Adrenal gland (tissue), 12 donors: ENCODE data around the gene ITPR1. TPM values are rescaled to one million over a fixed set of nuclear protein-coding genes. Genes with fewer than 3 reads are reported as not detected.

ENCODE experiments used
- DNase-seq, 7 donors: peaks; one replicate each; pipeline ENCODE4 v3.0.0-alpha.2; 2019 to 2020
- H3K27ac ChIP-seq, 5 donors: fragments of 200-600 bp; sonication (generic) in 4 of 5; 1 replicate in 3 of 5; 2 replicates in 2 of 5; pipeline versions ENCODE4 v1.5.1 to v1.8.0; 2016 to 2020; ENCODE audit warnings: mild to moderate bottlenecking in 1 of 5
- H3K27me3 ChIP-seq: fragments of 200-600 bp; 2 replicates; pipeline ENCODE4 v1.8.0; 2021
- H3K36me3 ChIP-seq, 2 donors: fragments of 200-600 bp; replicated peaks in 1 of 2; 1 replicate in 1 of 2; 2 replicates in 1 of 2; pipeline versions ENCODE4 v1.5.1 to v1.8.0; 2018 to 2022
- H3K4me1 ChIP-seq, 2 donors: fragments of 200-600 bp; replicated peaks in 1 of 2; 1 replicate in 1 of 2; 2 replicates in 1 of 2; pipeline versions ENCODE4 v1.5.1 to v1.8.0; 2018 to 2021
- H3K4me3 ChIP-seq, 4 donors: fragments of 200-600 bp; sonication (generic) in 3 of 4; one replicate each; pipeline ENCODE4 v1.5.1; 2016 to 2018
- H3K9me3 ChIP-seq, 3 donors: fragments of 200-600 bp; sonication (generic) in 1 of 3; replicated peaks in 1 of 3; 1 replicate in 2 of 3; 2 replicates in 1 of 3; pipeline versions ENCODE4 v1.5.1 to v1.8.0; 2016 to 2021
- CTCF ChIP-seq, 6 experiments: fragments of 450-650 bp in 4 of 6; fragments of 200-600 bp in 2 of 6; sonication (generic) in 1 of 6; IDR thresholded peaks; 1 replicate in 5 of 6; 2 replicates in 1 of 6; pipeline versions ENCODE4 v1.5.1 to v1.8.0; 2016 to 2021; ENCODE audit warnings: antibody characterized with exemption in 6 of 6, mild to moderate bottlenecking in 2 of 6, moderate library complexity in 1 of 6
- POLR2A ChIP-seq, 2 donors: fragments of 450-650 bp; IDR thresholded peaks; one replicate each; pipeline ENCODE4 v1.6.1; 2017; ENCODE audit warnings: antibody characterized with exemption in 2 of 2, mild to moderate bottlenecking in 2 of 2, moderate library complexity in 1 of 2
- WGBS, 4 donors: extraction: QIAGEN DNeasy Blood & Tissue Kit in 2 of 4; methylation state at CpG; one replicate each; pipeline versions ENCODE4 v1.1.5 to v1.1.7; 2013 to 2017; 5-methylcytosine and 5-hydroxymethylcytosine counted together
- intact Hi-C, 2 donors: fragments of 100-400 bp; cut with DNase I; formaldehyde crosslinking; loops; one replicate each; pipeline versions ENCODE4 v1.14.1 to v1.15.0; 2022 to 2023
- polyA plus RNA-seq, 3 donors: library from polyadenylated mRNA; stranded (reverse); fragments of 200-250 nt in 2 of 3; fragments of 350-450 nt in 1 of 3; fragmentation: Illumina TruSeq in 1 of 3; extraction: RNeasy Lipid Tissue Mini Kit (QIAGEN cat#74804) in 1 of 3; gene quantifications; one replicate each; pipeline ENCODE4 v1.2.3, GENCODE V29; 2013 to 2014
- total RNA-seq, 9 donors: library from RNA; depleted of rRNA in 4 of 9; stranded (reverse); fragments of >200 nt in 4 of 9; fragments of 120-200 nt in 1 of 9; fragmentation: NEBNext Ultra II Directional in 1 of 9; extraction: Animal tissue kit (Norgen Biotek cat#: 25700) in 1 of 9; gene quantifications; one replicate each; pipeline versions ENCODE4 v1.1.0 to v1.2.4, GENCODE V29; 2013 to 2023
- donor health status: healthy with polysubstance abuse.
- donor health status: Bipolar disorder and iron deficiency.
- donor health status: DM: yes; HTN: yes; CAD: no.
- donor health status: DM: no; HTN: no; CAD: no.
- donor health status: DM: no; HTN: no; CAD: no.
- donor health status: DM: yes; HTN: yes; CAD: no.

The ITPR1 gene
- total and polyA plus RNA-seq, 12 donors: 21.6 to 198 (median 76.6) TPM

DNA sequence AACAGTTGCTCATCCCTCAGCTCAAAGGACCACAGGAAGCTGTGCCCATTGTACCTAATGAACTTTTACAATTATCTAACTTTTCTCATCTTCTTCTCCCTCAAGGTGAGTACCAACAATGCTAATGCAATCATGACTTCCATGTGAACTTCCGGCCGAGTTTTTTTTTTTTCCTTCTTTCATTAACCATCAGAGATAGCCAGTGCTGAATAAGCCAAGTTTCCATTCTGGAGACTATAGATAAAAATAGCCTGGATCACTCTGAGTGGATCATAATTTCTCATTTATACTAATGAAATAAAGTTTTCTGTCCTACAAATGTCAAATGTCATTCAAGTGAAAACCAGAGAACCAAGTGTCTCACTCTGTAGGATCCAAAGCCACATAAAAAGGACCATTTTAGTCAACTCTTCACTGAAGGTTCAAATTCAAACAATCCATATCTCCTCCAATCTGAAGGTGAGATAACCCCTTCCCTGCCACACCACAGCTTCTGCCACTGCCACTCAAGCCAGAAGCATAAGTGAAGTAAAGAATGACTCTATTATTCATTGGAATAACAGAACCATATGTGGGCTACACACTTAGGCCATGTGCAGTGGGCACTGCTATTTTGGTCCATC, 31.6 kb upstream of the ITPR1 start:
- intact Hi-C loops: loop anchor here in 1 of 2 donors (10.0 kb wide), 1 partner anchor 107 kb away; no protein-coding TSS in a partner anchor
- H3K36me3 ChIP-seq: no peaks in the 10 kb centered on the region
- no peaks in the 10 kb centered on the region for H3K9me3 ChIP-seq
- no peak for TF ChIP-seq POLR2A (IDR thresholded peaks at IDR 0.05)
- TF ChIP-seq CTCF (IDR thresholded peaks at IDR 0.05): no peak
- H3K4me1 ChIP-seq: peaks cover 0 to 22% of the 10 kb centered on the region in 2 donors
- no peak overlapping the region for H3K4me3 ChIP-seq
- no peak overlapping the region for H3K27ac ChIP-seq
- WGBS, 4 donors: 62 to 73% (median 68%) methylated on average over 2 of the region's 2 CpGs
- DNase-seq: no peak
- no peaks in the 10 kb centered on the region for H3K27me3 ChIP-seq

- Histone ChIP-seq H3K4me1 (peaks cover 4 to 25% of the 10 kb centered on the region in 2 donors), H3K36me3 (no peaks in the 10 kb centered on the region), H3K27me3 (no peaks in the 10 kb centered on the region), H3K27ac (no peak overlapping the region), H3K9me3 (no peaks in the 10 kb centered on the region), H3K4me3 (no peak overlapping the region)
- TF ChIP-seq CTCF (IDR thresholded peaks at IDR 0.05): no peak
- TF ChIP-seq POLR2A (IDR thresholded peaks at IDR 0.05): no peak
- intact Hi-C loops: loop anchor here in 1 of 2 donors (10.0 kb wide), 1 partner anchor 108 kb away; no protein-coding TSS in a partner anchor
- DNase-seq: no peak
- WGBS, 4 donors: 83 to 88% (median 86%) methylated on average over 3 of the region's 3 CpGs
These were observed 30.6 kb upstream of the ITPR1 start for GRCh38 chr3:4462369-4463040.

DNA sequence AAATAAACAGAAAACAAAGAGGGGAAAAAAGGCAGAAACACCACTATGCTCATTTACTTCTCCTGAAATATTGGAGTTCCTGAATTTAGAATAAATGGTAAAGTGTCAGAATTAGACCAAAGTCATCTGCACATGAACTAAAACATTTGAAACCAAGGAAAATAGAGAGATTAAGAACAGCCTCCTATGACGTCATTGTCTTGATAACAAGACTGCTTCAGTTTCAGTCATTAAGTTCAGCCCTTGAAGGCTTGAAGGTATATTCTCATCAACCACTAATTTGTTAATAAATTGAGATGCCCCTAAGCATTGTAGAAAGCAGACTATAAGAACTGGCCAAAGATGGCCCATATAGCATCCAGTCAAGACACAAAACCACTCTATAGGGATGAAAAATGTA, 28.6 kb upstream of the ITPR1 start:
- Histone ChIP-seq H3K36me3 (no peaks in the 10 kb centered on the region), H3K27ac (no peak overlapping the region), H3K9me3 (no peaks in the 10 kb centered on the region), H3K27me3 (no peaks in the 10 kb centered on the region), H3K4me3 (no peak overlapping the region), H3K4me1 (peaks cover 4 to 27% of the 10 kb centered on the region in 2 donors)
- DNase-seq: no peak
- 73 to 95% (median 83%) methylated on average over 1 of the region's 1 CpG for WGBS, 4 donors
- TF ChIP-seq CTCF (IDR thresholded peaks at IDR 0.05) (no peak), POLR2A (IDR thresholded peaks at IDR 0.05) (no peak)
- intact Hi-C loops: loop anchor here in 1 of 2 donors (10.0 kb wide), 1 partner anchor 110 kb away; no protein-coding TSS in a partner anchor

DNA sequence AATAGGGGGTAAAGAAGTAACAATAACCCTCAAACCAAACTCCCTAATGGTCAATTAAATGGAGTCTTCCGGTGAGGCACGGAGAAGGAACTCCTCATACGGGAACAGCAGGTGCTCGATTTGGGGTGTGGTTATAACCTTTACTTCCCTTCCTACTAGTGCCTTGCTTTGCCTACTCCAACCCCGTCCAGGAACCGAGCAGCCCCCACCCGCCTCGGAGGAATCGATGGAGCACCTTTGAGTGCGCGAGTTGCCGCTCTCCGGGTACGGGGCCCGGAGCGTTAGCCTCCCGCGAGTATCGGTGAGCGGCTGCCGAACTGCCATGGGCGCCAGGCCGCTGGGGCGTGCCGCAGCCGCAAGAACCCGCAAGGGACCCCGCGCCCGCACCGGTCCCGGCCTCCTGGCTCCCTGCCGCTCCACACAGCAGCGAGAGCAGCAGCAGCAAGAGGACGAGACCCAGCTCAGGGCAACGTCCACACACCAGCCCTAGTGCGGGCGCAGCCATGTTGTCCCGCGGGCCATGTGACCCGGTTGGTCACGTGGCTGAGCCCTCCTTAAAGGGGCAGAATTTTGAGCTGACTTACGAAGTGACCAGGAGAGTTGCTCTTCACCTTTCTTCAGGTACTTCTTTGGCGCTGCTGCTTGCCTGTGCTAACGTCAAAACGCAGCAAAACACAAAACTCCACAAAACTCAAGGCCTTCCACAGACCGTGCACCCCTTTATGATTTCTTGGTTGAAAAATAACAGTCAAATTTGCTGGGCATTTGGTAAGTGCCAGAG, 26.2 kb upstream of the ITPR1 start, which contains the start of gene SUMF1:
TSS of gene SUMF1 (minus strand) at position 529 of the 781 bp plus-strand sequence. CDS start at position 505, 24 bp downstream.
- peak; percentile 76 to 86 (median 79) for DNase-seq
- intact Hi-C loops: loop anchor here in 1 of 2 donors (10.0 kb wide), 1 partner anchor 112 kb away; no protein-coding TSS in a partner anchor

More for the DNA sequence above, 26.2 kb upstream of the ITPR1 start, which contains the start of gene SUMF1:
- H3K9me3 ChIP-seq: no peaks in the 10 kb centered on the region
- 0 to 1% (median 1%) methylated on average over 15 to 47 of the region's 47 CpGs for WGBS, 4 donors
- no peak for TF ChIP-seq CTCF (IDR thresholded peaks at IDR 0.05)
- TF ChIP-seq POLR2A (IDR thresholded peaks at IDR 0.05): peak; percentile 66 to 74
- peaks cover 4 to 19% of the 10 kb centered on the region in 2 donors for H3K4me1 ChIP-seq
- peak within 1 kb of the TSS in 4 of 5 donors; percentile 78 to 92 (median 86) for H3K27ac ChIP-seq
- peak within 1 kb of the TSS; percentile 62 to 99 (median 88) for H3K4me3 ChIP-seq
- no peaks in the 10 kb centered on the region for H3K27me3 ChIP-seq
- H3K36me3 ChIP-seq: no peaks in the 10 kb centered on the region
